Right lung (tissue), 5 donors: ENCODE results near the gene OR51S1. TPM values are rescaled to one million over a fixed set of nuclear protein-coding genes. Genes with fewer than 3 reads are reported as not detected.
"Not testable (repeated sequence)": the region's sequence is repeated elsewhere in the genome, so short reads cannot be mapped to it uniquely, and the experiment has no call there.

Source experiments
- DNase-seq, 2 donors: peaks; one replicate each; pipeline ENCODE4 v3.0.0-alpha.2; 2013
- polyA plus RNA-seq, 5 donors: library from polyadenylated mRNA; unstranded; fragments of 120-200 nt; gene quantifications; one replicate each; pipeline versions ENCODE4 v1.2.1 to v1.2.3, GENCODE V29; 2013; ENCODE audit warnings: inconsistent platforms in 1 of 5, low replicate concordance in 1 of 5; ENCODE audit not compliant: insufficient read length in 5 of 5, insufficient read depth in 1 of 5

OR51S1 gene
- polyA plus RNA-seq, 5 donors: not detected

- DNase-seq: no peak
Observed at GRCh38 chr11:4809246-4809645, 39.8 kb downstream of the OR51S1 start.

- no peak for DNase-seq
Observed at GRCh38 chr11:4808476-4808875, 40.5 kb downstream of the OR51S1 start.

GRCh38 chr11:4804280-4804679 is 44.7 kb downstream of the OR51S1 start, which contains the start of gene OR52R1:
Gene OR52R1, minus strand, starts transcription at chr11:4804380. Its CDS starts 0 bp downstream, at chr11:4804380.
- no peak for DNase-seq

- not testable (repeated sequence) for DNase-seq
Observed at GRCh38 chr11:4801316-4801715, 47.7 kb downstream of the OR51S1 start.

GRCh38 chr11:4798427-4799183 is 50.4 kb downstream of the OR51S1 start:
- DNase-seq: no peak

Other genes with a start within 250 kb of the OR51S1 start
- gene TRIM68, start 241.0 kb downstream of the OR51S1 start, polyA plus RNA-seq: 10 to 100 TPM; 15.9 to 22.1 (median 19.6) TPM
- not detected for gene OR51D1, start 211.7 kb downstream of the OR51S1 start, polyA plus RNA-seq
- under 1 TPM; 0.33 to 0.49 (median 0.36) TPM for gene OR51E1, start 205.2 kb downstream of the OR51S1 start, polyA plus RNA-seq
- under 1 TPM; 0.09 to 0.28 (median 0.14) TPM for gene OR51E2, start 151.4 kb downstream of the OR51S1 start, polyA plus RNA-seq
- under 1 TPM in 1 of 5 donors, not detected in 4; 0.18 TPM for gene MMP26, start 144.4 kb downstream of the OR51S1 start, polyA plus RNA-seq
- not detected for gene OR51F1, start 79.3 kb downstream of the OR51S1 start, polyA plus RNA-seq
- not detected for gene OR52R1, start 44.8 kb downstream of the OR51S1 start, polyA plus RNA-seq
- not detected for gene OR51F2, start 27.9 kb downstream of the OR51S1 start, polyA plus RNA-seq
- not detected for gene OR51T1, start 32.7 kb upstream of the OR51S1 start, polyA plus RNA-seq
- gene OR51A7, start 54.6 kb upstream of the OR51S1 start, polyA plus RNA-seq: not detected
- gene OR51G2, start 70.1 kb upstream of the OR51S1 start, polyA plus RNA-seq: not detected
- gene OR51G1, start 75.1 kb upstream of the OR51S1 start, polyA plus RNA-seq: not detected
- not detected for gene OR51A4, start 98.4 kb upstream of the OR51S1 start, polyA plus RNA-seq
- gene OR51A2, start 106.5 kb upstream of the OR51S1 start, polyA plus RNA-seq: not detected
- gene OR51L1, start 145.6 kb upstream of the OR51S1 start, polyA plus RNA-seq: under 1 TPM; 0.01 to 0.04 (median 0.04) TPM
- gene OR52J3, start 197.3 kb upstream of the OR51S1 start, polyA plus RNA-seq: not detected
- not detected for gene OR52E2, start 210.4 kb upstream of the OR51S1 start, polyA plus RNA-seq
- gene OR52E1, start 220.4 kb upstream of the OR51S1 start, polyA plus RNA-seq: not detected